ENCODE data around the gene SUGP1.
A peak's percentile ranks its signal among the peaks of the same experiment; 100 is the strongest.

SUGP1 gene

GRCh38 chr19:19342086-19343015, 22.0 kb upstream of the SUGP1 start:
- no peak for DNase-seq (ENCODE audit: low spot score)

GRCh38 chr19:19341026-19341425, 20.7 kb upstream of the SUGP1 start:
- DNase-seq (ENCODE audit: low spot score): no peak

- DNase-seq (ENCODE audit: low spot score): no peak
Observed at GRCh38 chr19:19338082-19338481, 17.8 kb upstream of the SUGP1 start.

- no peak for DNase-seq (ENCODE audit: low spot score)
Observed at GRCh38 chr19:19337120-19337519, 16.8 kb upstream of the SUGP1 start.

- no peak for DNase-seq (ENCODE audit: low spot score)
Observed at GRCh38 chr19:19336597-19336996, 16.3 kb upstream of the SUGP1 start.

GRCh38 chr19:19335408-19336158, 15.3 kb upstream of the SUGP1 start:
- DNase-seq (ENCODE audit: low spot score): no peak

- DNase-seq (ENCODE audit: low spot score): no peak
Observed at GRCh38 chr19:19334989-19335344, 14.7 kb upstream of the SUGP1 start.

- no peak for DNase-seq (ENCODE audit: low spot score)
Observed at GRCh38 chr19:19334063-19334988, 14.0 kb upstream of the SUGP1 start.

GRCh38 chr19:19329126-19329525, 8.8 kb upstream of the SUGP1 start:
- DNase-seq (ENCODE audit: low spot score): no peak

- DNase-seq (ENCODE audit: low spot score): no peak
Observed at GRCh38 chr19:19327672-19328071, 7.4 kb upstream of the SUGP1 start.

GRCh38 chr19:19324059-19324770, 3.9 kb upstream of the SUGP1 start:
- DNase-seq (ENCODE audit: low spot score): no peak

GRCh38 chr19:19321141-19321577, 850 bp upstream of the SUGP1 start:
- no peak for DNase-seq (ENCODE audit: low spot score)

- peak; percentile 1 for DNase-seq (ENCODE audit: low spot score)
Observed at GRCh38 chr19:19319732-19320360, 463 bp downstream of the SUGP1 start.

GRCh38 chr19:19316082-19316481, 4.2 kb downstream of the SUGP1 start:
- DNase-seq (ENCODE audit: low spot score): no peak

- no peak for DNase-seq (ENCODE audit: low spot score)
Observed at GRCh38 chr19:19315444-19315843, 4.9 kb downstream of the SUGP1 start.

GRCh38 chr19:19308373-19308772, 11.9 kb downstream of the SUGP1 start:
- DNase-seq (ENCODE audit: low spot score): no peak

GRCh38 chr19:19306191-19306590, 14.1 kb downstream of the SUGP1 start:
- no peak for DNase-seq (ENCODE audit: low spot score)

GRCh38 chr19:19305696-19306095, 14.6 kb downstream of the SUGP1 start:
- DNase-seq (ENCODE audit: low spot score): no peak

- no peak for DNase-seq (ENCODE audit: low spot score)
Observed at GRCh38 chr19:19305066-19305465, 15.2 kb downstream of the SUGP1 start.

- peak; percentile 18 for DNase-seq (ENCODE audit: low spot score)
Observed at GRCh38 chr19:19304186-19304965, 15.9 kb downstream of the SUGP1 start.
